ENCODE results near the gene LRRC3C.
A peak's percentile ranks its signal among the peaks of the same experiment; 100 is the strongest.
"Not testable (repeated sequence)": the region's sequence is repeated elsewhere in the genome, so short reads cannot be mapped to it uniquely, and the experiment has no call there.

LRRC3C gene

GRCh38 chr17:39924691-39925055 lies 2.9 kb upstream of the LRRC3C start:
- DNase-seq = no peak

GRCh38 chr17:39925282-39926134 lies 2.0 kb upstream of the LRRC3C start:
- DNase-seq = no peak

- no peak for DNase-seq
Observed at GRCh38 chr17:39926135-39926587, 1.4 kb upstream of the LRRC3C start.

GRCh38 chr17:39926588-39927100 lies 888 bp upstream of the LRRC3C start:
- no peak for DNase-seq

GRCh38 chr17:39927929-39928857 lies 661 bp downstream of the LRRC3C start:
- DNase-seq = no peak

GRCh38 chr17:39928858-39929645 lies 1.5 kb downstream of the LRRC3C start:
- no peak for DNase-seq

- DNase-seq = no peak
Observed at GRCh38 chr17:39929646-39930407, 2.3 kb downstream of the LRRC3C start.

- no peak for DNase-seq
Observed at GRCh38 chr17:39933912-39934311, 6.4 kb downstream of the LRRC3C start.

- no peak for DNase-seq
Observed at GRCh38 chr17:39934324-39934723, 6.8 kb downstream of the LRRC3C start.

GRCh38 chr17:39935909-39936308 lies 8.4 kb downstream of the LRRC3C start:
- DNase-seq = no peak

GRCh38 chr17:39937447-39937846 lies 9.9 kb downstream of the LRRC3C start:
- DNase-seq = no peak

GRCh38 chr17:39938140-39938869 lies 10.8 kb downstream of the LRRC3C start:
- DNase-seq = no peak

- DNase-seq = no peak
Observed at GRCh38 chr17:39939106-39939505, 11.6 kb downstream of the LRRC3C start.

- DNase-seq = peak; percentile 56
Observed at GRCh38 chr17:39939588-39940419, 12.3 kb downstream of the LRRC3C start.

GRCh38 chr17:39943702-39944392 lies 16.3 kb downstream of the LRRC3C start:
- no peak for DNase-seq

GRCh38 chr17:39944393-39944711 lies 16.8 kb downstream of the LRRC3C start:
- DNase-seq = no peak

- DNase-seq = no peak
Observed at GRCh38 chr17:39946551-39947330, 19.2 kb downstream of the LRRC3C start.

- DNase-seq = not testable (repeated sequence)
Observed at GRCh38 chr17:39948489-39948828, 20.9 kb downstream of the LRRC3C start.

GRCh38 chr17:39949028-39949427 lies 21.5 kb downstream of the LRRC3C start:
- no peak for DNase-seq
